OCI-LY7 (cell line): ENCODE data around the gene ANKRD52. TPM values are rescaled to one million over a fixed set of nuclear protein-coding genes. Genes with fewer than 3 reads are reported as not detected.

Experiments used
- BruUV-seq: library from RNA; stranded (reverse); fragments of 400-500 nt; replicated peaks from 2 replicates; lab custom pipeline; 2021; lab: Mats Ljungman, UMichigan
- CTCF ChIA-PET: fragments of 300-600 bp; sonication (Branson Sonifier 250); formaldehyde crosslinking; loops from one replicate; lab custom pipeline; 2022; ENCODE audit warnings: antibody characterized with exemption; ENCODE audit not compliant: unreplicated experiment; lab: Charles Lee
- POLR2A ChIA-PET: fragments of 300-600 bp; sonication (Branson Sonifier 250); formaldehyde crosslinking; loops from one replicate; lab custom pipeline; 2022; ENCODE audit warnings: antibody characterized with exemption; lab: Charles Lee
- DNase-seq: peaks from one replicate; pipeline ENCODE4 v3.0.0-alpha.2; 2015; ENCODE audit warnings: low spot score
- H2AFZ ChIP-seq: fragments of 200-600 bp; sonication (generic), shearing (Covaris generic); 2 replicates; pipeline ENCODE4 v1.6.1; 2014; ENCODE audit warnings: mild to moderate bottlenecking, antibody characterized with exemption, low read length, moderate library complexity
- H3K27ac ChIP-seq: fragments of 200-600 bp; sonication (generic); 2 replicates; pipeline ENCODE4 v1.5.1; 2014; ENCODE audit warnings: mixed run types, low read depth, mild to moderate bottlenecking, moderate library complexity, low read length, inconsistent platforms; ENCODE audit not compliant: poor library complexity, severe bottlenecking
- H3K36me3 ChIP-seq: fragments of 200-600 bp; sonication (generic); 2 replicates; pipeline ENCODE4 v1.6.1; 2014; ENCODE audit warnings: mild to moderate bottlenecking, antibody characterized with exemption, low read length, moderate library complexity, mixed read lengths; ENCODE audit not compliant: insufficient read depth
- H3K4me1 ChIP-seq: fragments of 200-600 bp; sonication (generic); 2 replicates; pipeline ENCODE4 v1.5.1; 2014; ENCODE audit warnings: mild to moderate bottlenecking, low read length; ENCODE audit not compliant: insufficient read depth, poor library complexity, severe bottlenecking
- H3K4me2 ChIP-seq: fragments of 200-600 bp; sonication (generic); 2 replicates; pipeline ENCODE4 v1.6.1; 2014; ENCODE audit warnings: mild to moderate bottlenecking, low read length
- H3K4me3 ChIP-seq: fragments of 200-600 bp; sonication (generic); 2 replicates; pipeline ENCODE4 v1.5.1; 2014; ENCODE audit warnings: mild to moderate bottlenecking, low read depth, low read length; ENCODE audit not compliant: poor library complexity, severe bottlenecking
- H3K79me2 ChIP-seq: fragments of 200-600 bp; sonication (generic); 2 replicates; pipeline ENCODE4 v1.6.1; 2016; ENCODE audit warnings: low read depth, mild to moderate bottlenecking, low read length, moderate library complexity, mixed read lengths; ENCODE audit not compliant: insufficient read depth
- H3K9me2 ChIP-seq: fragments of 200-600 bp; sonication (generic); 2 replicates; pipeline ENCODE4 v1.6.1; 2016; ENCODE audit warnings: mild to moderate bottlenecking, low read length, mixed read lengths; ENCODE audit not compliant: insufficient read depth
- H3K9me3 ChIP-seq: fragments of 200-600 bp; sonication (generic); 2 replicates; pipeline ENCODE4 v1.6.1; 2014; ENCODE audit warnings: mild to moderate bottlenecking, mixed run types, low read length, mixed read lengths
- H4K20me1 ChIP-seq: fragments of 200-600 bp; sonication (generic); 2 replicates; pipeline ENCODE4 v1.6.1; 2014; ENCODE audit warnings: mild to moderate bottlenecking, antibody characterized with exemption, low read length, moderate library complexity, mixed read lengths; ENCODE audit not compliant: insufficient read depth
- CTCF ChIP-seq: fragments of 200-600 bp; sonication (generic); conservative IDR thresholded peaks from 2 replicates; pipeline ENCODE4 v1.5.1; 2014; ENCODE audit warnings: mild to moderate bottlenecking, antibody characterized with exemption, low read length, moderate library complexity, mixed read lengths
- EZH2phosphoT487 ChIP-seq: fragments of 200-600 bp; sonication (generic); IDR thresholded peaks from 2 replicates; pipeline ENCODE4 v1.6.1; 2018; ENCODE audit warnings: low read depth, borderline replicate concordance, mild to moderate bottlenecking, mixed run types, antibody characterized with exemption, low read length, moderate library complexity, mixed read lengths
- intact Hi-C: fragments of 100-400 bp; cut with micrococcal nuclease; formaldehyde crosslinking; loops from one replicate; pipeline ENCODE4 v1.10.0; 2022; ENCODE audit not compliant: unreplicated experiment
- total RNA-seq, 2 experiments: library from RNA; depleted of rRNA in 1 of 2; stranded (reverse); fragments of >200 nt in 1 of 2; shearing (Covaris generic) in 1 of 2; gene quantifications; 2 replicates each; pipeline ENCODE4 v1.2.3, GENCODE V29; 2014 to 2022

Gene ANKRD52
- total RNA-seq, 2 experiments from 2014 or later: 11.7 to 35.0 TPM

- BruUV-seq: no TSS peak
- intact Hi-C loops: no loop called here
- POLR2A ChIA-PET: no interaction called here
Observed at GRCh38 chr12:56236091-56236490, 22.1 kb downstream of the ANKRD52 start.

DNA sequence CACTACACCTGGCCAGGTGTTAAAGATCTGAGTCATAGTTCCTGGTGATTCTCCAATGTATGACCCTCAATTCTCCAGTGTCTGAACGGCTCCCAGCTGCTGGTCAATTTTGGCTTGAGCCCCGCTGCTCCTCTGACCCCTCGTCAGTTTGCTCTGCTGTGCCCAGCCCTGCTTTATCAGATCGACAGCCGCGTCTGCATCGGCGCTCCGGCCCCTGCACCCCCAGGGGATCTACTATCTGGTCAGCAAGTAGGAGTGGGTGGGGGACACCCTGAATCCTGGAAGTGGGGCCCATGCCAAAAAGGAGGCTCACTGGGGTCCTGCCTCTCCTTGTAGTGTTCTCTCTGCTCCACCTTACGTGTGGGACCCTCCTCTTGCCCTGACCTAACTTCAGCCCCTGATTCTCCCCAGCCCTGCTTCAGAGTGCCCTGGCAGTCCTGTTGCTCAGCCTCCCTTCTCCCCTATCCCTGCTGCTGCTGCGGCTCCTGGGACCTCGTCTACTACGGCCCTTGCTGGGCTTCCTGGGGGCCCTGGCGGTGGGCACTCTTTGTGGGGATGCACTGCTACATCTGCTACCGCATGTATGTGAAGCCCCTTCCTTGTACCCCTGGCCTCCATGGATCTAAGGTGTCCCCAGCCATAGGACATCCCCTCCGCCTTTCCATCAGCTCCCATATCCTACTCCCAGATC is 23.3 kb downstream of the ANKRD52 start:
- Histone ChIP-seq H3K9me3 (no peaks in the 10 kb centered on the region), H3K36me3 (peaks cover 8% of the 10 kb centered on the region; the same call in 1 of the 2 replicates), H3K79me2 (no peaks in the 10 kb centered on the region), H3K4me2 (no peak overlapping the region), H3K4me3 (no peak overlapping the region), H2AFZ (no peak overlapping the region), H3K27ac (no peak overlapping the region), H4K20me1 (no peaks in the 10 kb centered on the region), H3K4me1 (no peaks in the 10 kb centered on the region), H3K9me2 (no peaks in the 10 kb centered on the region)
- no peak for TF ChIP-seq CTCF
- no peak for TF ChIP-seq EZH2phosphoT487
- POLR2A ChIA-PET: no interaction called here
- intact Hi-C loops: no loop called here
- CTCF ChIA-PET: no interaction called here
- no TSS peak for BruUV-seq
- no peak for DNase-seq

More at GRCh38 chr12:56236091-56236490, 22.1 kb downstream of the ANKRD52 start:
- H3K4me3 ChIP-seq: no peak overlapping the region
- H3K27ac ChIP-seq: no peak overlapping the region
- H3K9me3 ChIP-seq: no peaks in the 10 kb centered on the region
- H3K9me2 ChIP-seq: no peaks in the 10 kb centered on the region
- peaks cover 19% of the 10 kb centered on the region; the same call in 1 of the 2 replicates for H3K36me3 ChIP-seq
- no peaks in the 10 kb centered on the region for H3K79me2 ChIP-seq
- H3K4me2 ChIP-seq: no peak overlapping the region
- no peaks in the 10 kb centered on the region for H3K4me1 ChIP-seq
- CTCF ChIA-PET: interaction anchor here (0.6 kb wide), 1 partner anchor 32 kb away, joined by 3 read pairs; no protein-coding TSS in a partner anchor
- no peak for TF ChIP-seq EZH2phosphoT487
- TF ChIP-seq CTCF: no peak
- no peaks in the 10 kb centered on the region for H4K20me1 ChIP-seq
- H2AFZ ChIP-seq: no peak overlapping the region
- no peak for DNase-seq

DNA sequence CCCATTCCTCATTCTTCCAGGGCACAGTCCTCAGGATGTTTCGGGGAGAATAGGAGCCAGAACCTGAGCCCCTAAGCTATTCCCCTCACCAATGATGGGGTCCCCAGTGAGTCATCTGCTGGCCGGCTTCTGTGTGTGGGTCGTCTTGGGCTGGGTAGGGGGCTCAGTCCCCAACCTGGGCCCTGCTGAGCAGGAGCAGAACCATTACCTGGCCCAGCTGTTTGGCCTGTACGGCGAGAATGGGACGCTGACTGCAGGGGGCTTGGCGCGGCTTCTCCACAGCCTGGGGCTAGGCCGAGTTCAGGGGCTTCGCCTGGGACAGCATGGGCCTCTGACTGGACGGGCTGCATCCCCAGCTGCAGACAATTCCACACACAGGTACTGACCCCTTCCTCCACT is 27.0 kb downstream of the ANKRD52 start:
- CTCF ChIA-PET: interaction anchor here (0.6 kb wide), 1 partner anchor 233 kb away, joined by 4 read pairs; no protein-coding TSS in a partner anchor

More for the DNA sequence above, 27.0 kb downstream of the ANKRD52 start:
- TF ChIP-seq CTCF: no peak
- no peak for TF ChIP-seq EZH2phosphoT487
- no TSS peak for BruUV-seq
- Histone ChIP-seq H2AFZ (no peak overlapping the region), H3K9me2 (no peaks in the 10 kb centered on the region), H3K36me3 (no peaks in the 10 kb centered on the region; the same call in 1 of the 2 replicates), H3K27ac (no peak overlapping the region), H3K4me1 (no peaks in the 10 kb centered on the region), H3K79me2 (no peaks in the 10 kb centered on the region), H4K20me1 (no peaks in the 10 kb centered on the region), H3K4me2 (no peak overlapping the region), H3K4me3 (no peak overlapping the region), H3K9me3 (no peaks in the 10 kb centered on the region)
- DNase-seq: no peak
- intact Hi-C loops: no loop called here
- POLR2A ChIA-PET: interaction anchor here (0.7 to 1.1 kb wide), 2 partner anchors 9 to 22 kb away, joined by 3 read pairs; partner anchors contain the start of gene RNF41
